Thyroid gland (tissue), 4 donors: ENCODE measurements around the gene FAM216B. TPM values are rescaled to one million over a fixed set of nuclear protein-coding genes. Genes with fewer than 3 reads are reported as not detected.

Source experiments
- DNase-seq, 2 donors: peaks; one replicate each; pipeline ENCODE4 v3.0.0-alpha.2; 2019
- H3K27ac ChIP-seq, 3 donors: fragments of 200-600 bp; sonication (generic); 1 replicate in 2 of 3; 2 replicates in 1 of 3; pipeline ENCODE4 v1.5.1; 2016 to 2019; ENCODE audit warnings: mild to moderate bottlenecking in 1 of 3, moderate library complexity in 1 of 3
- H3K27me3 ChIP-seq: fragments of 200-600 bp; sonication (generic); one replicate; pipeline ENCODE4 v1.5.1; 2019
- H3K36me3 ChIP-seq, 2 donors: fragments of 200-600 bp; sonication (generic); one replicate each; pipeline ENCODE4 v1.5.1; 2016 to 2019
- H3K4me1 ChIP-seq, 2 donors: fragments of 200-600 bp; sonication (generic); one replicate each; pipeline ENCODE4 v1.5.1; 2017 to 2019
- H3K4me3 ChIP-seq, 3 donors: fragments of 200-600 bp; sonication (generic); replicated peaks in 1 of 3; 1 replicate in 2 of 3; 2 replicates in 1 of 3; pipeline ENCODE4 v1.5.1; 2016; ENCODE audit warnings: mild to moderate bottlenecking in 1 of 3
- H3K9me3 ChIP-seq: fragments of 200-600 bp; sonication (generic); one replicate; pipeline ENCODE4 v1.5.1; 2017
- CTCF ChIP-seq, 6 experiments: fragments of 200-600 bp in 3 of 6; fragments of 450-650 bp in 3 of 6; sonication (generic) in 3 of 6; IDR thresholded peaks; one replicate each; pipeline ENCODE4 v1.5.1; 2016 to 2019; ENCODE audit warnings: antibody characterized with exemption in 6 of 6, mild to moderate bottlenecking in 2 of 6, inconsistent platforms in 1 of 6, moderate library complexity in 1 of 6
- POLR2A ChIP-seq, 2 donors: fragments of 450-650 bp; IDR thresholded peaks; one replicate each; pipeline ENCODE4 v1.6.1; 2017; ENCODE audit warnings: antibody characterized with exemption in 2 of 2, mild to moderate bottlenecking in 2 of 2, moderate library complexity in 1 of 2
- WGBS, 2 donors: methylation state at CpG; one replicate each; pipeline ENCODE4 v1.1.5; 2017; 5-methylcytosine and 5-hydroxymethylcytosine counted together
- intact Hi-C: fragments of 100-400 bp; cut with DNase I; formaldehyde crosslinking; loops from one replicate; pipeline ENCODE4 v1.15.1; 2023
- total RNA-seq, 4 donors: library from RNA; depleted of rRNA; stranded (reverse); fragments of >200 nt; gene quantifications; one replicate each; pipeline ENCODE4 v1.2.3, GENCODE V29; 2016

Gene FAM216B
- total RNA-seq, 4 donors from 2014 or later = not detected

- no peaks in the 10 kb centered on the region for H3K4me1 ChIP-seq
- no peaks in the 10 kb centered on the region for H3K36me3 ChIP-seq
- intact Hi-C loops = no loop called here
- TF ChIP-seq POLR2A (IDR thresholded peaks at IDR 0.05) = no peak
- no peak for TF ChIP-seq CTCF (IDR thresholded peaks at IDR 0.05)
- no peak overlapping the region for H3K4me3 ChIP-seq
- H3K9me3 ChIP-seq = no peaks in the 10 kb centered on the region
- 90 to 91% methylated on average over 4 of the region's 4 CpGs for WGBS, 2 donors
- no peak overlapping the region for H3K27ac ChIP-seq
- H3K27me3 ChIP-seq = no peaks in the 10 kb centered on the region
- DNase-seq = no peak
These were observed 10.8 kb downstream of the FAM216B start for GRCh38 chr13:42792154-42792553.

- Histone ChIP-seq H3K27ac (no peak overlapping the region), H3K4me1 (no peaks in the 10 kb centered on the region), H3K27me3 (no peaks in the 10 kb centered on the region), H3K9me3 (no peaks in the 10 kb centered on the region), H3K4me3 (no peak overlapping the region), H3K36me3 (no peaks in the 10 kb centered on the region)
- no peak for TF ChIP-seq POLR2A (IDR thresholded peaks at IDR 0.05)
- no peak for TF ChIP-seq CTCF (IDR thresholded peaks at IDR 0.05)
- 93% methylated on average over 5 of the region's 5 CpGs for WGBS, 2 donors
- intact Hi-C loops = no loop called here
- DNase-seq = no peak
These were observed 13.3 kb downstream of the FAM216B start for GRCh38 chr13:42794577-42795275.

DNA sequence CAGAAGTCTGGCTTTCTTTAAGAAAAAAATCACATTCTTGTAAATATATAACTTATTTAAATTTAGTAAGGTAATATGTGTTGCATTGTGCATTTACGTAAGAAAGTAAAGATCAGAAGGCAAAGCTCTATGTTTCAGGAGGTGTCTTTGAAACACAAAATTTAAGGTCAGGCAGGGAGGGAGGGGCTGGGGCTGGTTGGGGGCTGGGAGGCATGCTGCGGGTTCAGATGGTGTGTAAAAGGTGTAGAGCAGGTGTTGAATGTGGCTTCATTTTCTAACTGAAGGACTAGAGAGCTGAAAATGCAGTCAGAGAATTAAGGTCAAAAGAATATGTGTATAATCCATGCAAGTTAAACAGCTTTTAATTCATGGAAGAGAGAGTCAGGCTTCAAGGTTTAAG, 14.3 kb downstream of the FAM216B start:
- no peak overlapping the region for H3K27ac ChIP-seq
- H3K9me3 ChIP-seq = no peaks in the 10 kb centered on the region
- no peaks in the 10 kb centered on the region for H3K27me3 ChIP-seq
- no peaks in the 10 kb centered on the region for H3K36me3 ChIP-seq
- H3K4me3 ChIP-seq = no peak overlapping the region
- no peaks in the 10 kb centered on the region for H3K4me1 ChIP-seq
- DNase-seq = no peak
- 94% methylated on average over 2 of the region's 2 CpGs for WGBS, 2 donors
- TF ChIP-seq CTCF (IDR thresholded peaks at IDR 0.05) (no peak), POLR2A (IDR thresholded peaks at IDR 0.05) (no peak)
- intact Hi-C loops = no loop called here

DNA sequence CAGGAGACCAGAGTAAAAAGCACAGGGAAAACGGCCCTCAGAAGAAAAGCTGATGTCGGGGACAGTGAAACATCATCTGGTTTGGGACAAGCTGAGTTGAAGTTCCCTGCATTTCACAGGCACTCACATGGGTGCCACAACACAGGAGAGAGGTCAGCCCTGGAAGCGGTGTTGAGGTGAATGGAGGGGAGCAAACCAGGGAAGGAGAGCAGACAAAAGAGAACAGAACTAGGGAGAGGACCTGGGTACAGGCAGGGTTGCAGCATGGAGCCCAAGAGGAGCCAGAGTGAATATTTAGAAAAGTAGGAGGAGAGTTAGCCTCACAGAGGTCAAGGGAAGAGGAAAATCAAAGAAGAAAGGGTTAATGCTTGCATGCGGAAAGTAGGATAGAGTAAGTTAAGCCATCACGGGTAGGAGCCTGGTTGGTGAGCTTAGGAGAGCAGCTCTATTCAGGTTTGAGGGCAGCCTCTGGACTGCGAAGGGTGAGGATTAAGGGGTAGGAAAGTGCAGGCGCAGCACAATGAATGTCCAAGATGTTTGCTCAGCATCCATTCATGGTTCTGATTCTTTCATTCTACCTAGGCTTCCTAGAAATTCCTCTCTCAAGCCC, 15.5 kb downstream of the FAM216B start:
- WGBS, 2 donors = 74 to 75% methylated on average over 7 of the region's 7 CpGs
- intact Hi-C loops = no loop called here
- no peaks in the 10 kb centered on the region for H3K36me3 ChIP-seq
- H3K27ac ChIP-seq = no peak overlapping the region
- H3K27me3 ChIP-seq = no peaks in the 10 kb centered on the region
- H3K4me3 ChIP-seq = no peak overlapping the region
- H3K4me1 ChIP-seq = no peaks in the 10 kb centered on the region
- DNase-seq = no peak
- H3K9me3 ChIP-seq = no peaks in the 10 kb centered on the region
- no peak for TF ChIP-seq CTCF (IDR thresholded peaks at IDR 0.05)
- no peak for TF ChIP-seq POLR2A (IDR thresholded peaks at IDR 0.05)

GRCh38 chr13:42798118-42798517, 16.7 kb downstream of the FAM216B start:
- DNase-seq = no peak
- no peak for TF ChIP-seq CTCF (IDR thresholded peaks at IDR 0.05)
- TF ChIP-seq POLR2A (IDR thresholded peaks at IDR 0.05) = no peak
- no peaks in the 10 kb centered on the region for H3K9me3 ChIP-seq
- no peak overlapping the region for H3K27ac ChIP-seq
- no peaks in the 10 kb centered on the region for H3K4me1 ChIP-seq
- intact Hi-C loops = no loop called here
- no peak overlapping the region for H3K4me3 ChIP-seq
- WGBS, 2 donors = 68 to 75% methylated on average over 6 of the region's 6 CpGs
- H3K36me3 ChIP-seq = no peaks in the 10 kb centered on the region
- no peaks in the 10 kb centered on the region for H3K27me3 ChIP-seq
